NCI-H2227 treated with DMSO at 0.1 percent for 48 hours (cell line): Measurements from ENCODE around the gene ABCA1.
"Not testable (repeated sequence)": the region's sequence is repeated elsewhere in the genome, so short reads cannot be mapped to it uniquely, and the experiment has no call there.

ENCODE experiments used
- DNase-seq: peaks from one replicate; lab custom pipeline; 2025; lab: John Stamatoyannopoulos, UW

ABCA1 gene

DNA sequence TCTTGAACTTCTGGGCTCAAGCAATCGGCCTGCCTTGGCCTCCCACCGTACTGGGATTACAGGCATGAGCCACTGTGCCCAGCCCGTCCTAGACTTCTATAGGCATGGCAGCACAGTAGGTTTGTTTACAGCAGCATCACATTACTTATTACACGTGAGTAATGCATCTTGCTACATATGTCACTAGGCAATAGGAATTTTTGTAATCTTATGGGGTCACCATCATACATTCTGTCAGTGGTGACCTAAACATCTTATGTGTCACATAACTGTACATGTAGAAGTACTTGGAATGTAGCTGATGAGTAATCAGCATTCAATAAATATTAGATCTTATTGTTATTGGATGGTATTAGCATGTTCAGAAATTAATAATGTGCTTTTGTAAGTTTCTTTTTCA, 22.9 kb upstream of the ABCA1 start:
- no peak for DNase-seq

- no peak for DNase-seq
Measured at GRCh38 chr9:104948277-104948676, 20.3 kb upstream of the ABCA1 start.

DNA sequence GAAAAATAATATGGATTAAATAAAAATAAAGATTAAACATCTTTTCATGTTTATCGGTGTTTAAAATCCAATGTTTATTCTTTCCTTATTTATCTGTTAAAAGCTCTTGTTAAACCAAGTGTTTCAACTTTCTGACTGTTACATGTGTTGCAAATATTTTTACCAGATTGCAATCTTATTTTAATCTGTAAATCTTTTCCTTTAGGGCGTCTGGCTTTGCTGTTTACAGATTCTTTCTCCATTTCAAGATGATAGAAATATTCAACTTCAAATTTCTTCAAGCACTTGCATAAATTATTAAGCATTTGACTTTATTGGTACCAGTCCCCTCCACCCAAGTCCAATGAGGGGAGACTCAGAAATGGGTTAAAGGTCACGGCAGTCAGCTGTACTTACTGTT, 16.9 kb upstream of the ABCA1 start:
- DNase-seq, result no peak

- no peak for DNase-seq
Measured at GRCh38 chr9:104944356-104944755, 16.4 kb upstream of the ABCA1 start.

DNA sequence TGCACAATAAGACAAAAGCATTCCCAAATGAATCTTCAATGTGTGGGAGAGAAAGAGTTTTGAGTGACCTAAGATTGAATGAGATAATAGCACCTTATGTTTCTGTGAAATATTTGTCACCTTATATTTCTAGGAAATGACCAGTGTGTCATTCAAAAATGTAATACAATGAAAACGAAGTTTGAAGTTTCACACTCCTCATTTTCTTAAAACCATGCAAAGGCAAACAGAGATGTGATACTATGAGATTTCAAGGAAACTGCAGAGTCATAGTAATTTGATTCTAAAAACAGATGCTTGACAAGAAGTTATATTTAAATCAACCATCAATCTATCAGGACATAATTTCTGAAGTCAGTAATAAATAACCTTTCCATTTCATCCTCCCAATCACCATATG, 13.6 kb upstream of the ABCA1 start:
- DNase-seq, result no peak

GRCh38 chr9:104936291-104936690, 8.3 kb upstream of the ABCA1 start:
- DNase-seq, result no peak

GRCh38 chr9:104935501-104935810, 7.5 kb upstream of the ABCA1 start:
- DNase-seq, result not testable (repeated sequence)

DNA sequence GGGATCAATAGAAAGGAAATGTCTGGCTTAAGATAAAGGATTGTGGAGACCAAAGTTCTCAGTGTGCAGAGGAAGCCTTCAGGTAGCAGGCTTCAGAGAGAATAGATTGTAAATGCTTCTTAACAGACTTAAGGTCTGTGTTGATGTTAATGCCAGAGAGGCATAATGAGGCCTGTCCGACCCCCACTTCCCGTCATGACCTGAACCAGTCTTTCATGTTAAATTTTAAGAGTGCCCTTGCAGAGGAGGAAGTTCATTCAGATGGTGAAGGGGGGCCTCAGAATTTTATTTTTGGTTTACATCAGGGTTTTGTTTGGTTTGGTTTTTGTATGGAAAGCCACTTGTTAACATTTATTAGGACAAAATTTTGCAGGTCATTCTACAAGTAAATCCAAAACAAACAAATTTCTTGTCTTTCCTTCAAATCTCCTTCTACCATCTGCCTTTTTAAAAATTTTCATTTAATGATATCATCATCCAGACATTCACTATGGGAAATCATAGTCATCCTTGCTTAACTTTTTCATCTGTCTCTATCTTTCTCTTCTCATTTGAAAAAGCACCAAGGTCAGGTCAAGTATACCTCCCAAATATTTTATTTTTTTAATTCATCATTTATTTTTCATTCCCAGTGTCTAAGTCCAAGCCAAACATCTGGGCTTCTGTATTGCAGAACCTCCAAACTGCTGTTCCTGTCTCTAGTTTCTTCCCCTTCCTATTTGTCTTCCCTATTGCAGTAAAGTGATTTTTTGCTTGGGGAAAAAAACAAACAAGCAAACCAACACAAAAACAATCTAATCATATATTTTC, 6.9 kb upstream of the ABCA1 start:
- DNase-seq, result no peak

DNA sequence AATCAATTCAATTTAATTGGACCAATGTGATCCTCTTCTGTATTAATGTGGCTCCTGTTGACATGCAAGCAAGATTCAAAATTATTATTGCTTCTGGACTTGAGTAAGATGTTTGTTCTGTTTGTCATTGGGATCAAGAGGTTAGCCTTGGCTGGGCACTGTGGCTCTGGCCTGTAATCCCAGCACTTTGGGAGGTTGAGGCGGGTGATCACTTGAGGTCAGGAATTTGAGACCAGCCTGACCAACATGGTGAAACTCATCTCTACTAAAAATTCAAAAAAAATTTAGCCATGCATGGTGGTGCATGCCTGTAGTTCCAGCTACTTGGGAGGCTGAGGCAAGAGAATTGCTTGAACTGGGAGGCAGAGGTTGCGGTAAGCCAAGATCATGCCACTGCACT, 5.1 kb upstream of the ABCA1 start:
- DNase-seq, result not testable (repeated sequence)

- DNase-seq, result no peak
Measured at GRCh38 chr9:104931256-104931655, 3.3 kb upstream of the ABCA1 start.

- no peak for DNase-seq
Measured at GRCh38 chr9:104927216-104927911, 591 bp downstream of the ABCA1 start.

- DNase-seq, result no peak
Measured at GRCh38 chr9:104923740-104924139, 4.2 kb downstream of the ABCA1 start.

DNA sequence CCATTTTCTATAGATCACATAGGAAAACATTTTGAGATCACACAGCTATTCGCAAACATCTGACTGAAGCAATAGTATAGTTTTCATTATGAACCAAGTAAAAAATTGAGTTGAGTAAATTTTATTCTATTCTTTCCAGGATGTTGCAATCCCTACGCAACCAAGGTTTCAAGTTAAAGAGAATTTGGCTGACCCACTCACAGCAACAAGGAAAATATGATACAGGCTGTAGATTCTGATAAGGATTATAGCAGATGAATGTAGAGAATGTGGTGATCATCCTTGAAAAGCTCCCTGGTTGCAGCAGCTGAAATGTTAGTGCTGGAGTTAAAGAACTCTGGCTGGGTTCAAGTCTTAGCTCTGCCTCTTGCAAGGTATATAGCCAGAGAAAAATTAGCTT, 4.7 kb downstream of the ABCA1 start:
- DNase-seq, result no peak

GRCh38 chr9:104922748-104923147, 5.2 kb downstream of the ABCA1 start:
- not testable (repeated sequence) for DNase-seq

- DNase-seq, result no peak
Measured at GRCh38 chr9:104921067-104921741, 6.8 kb downstream of the ABCA1 start.

DNA sequence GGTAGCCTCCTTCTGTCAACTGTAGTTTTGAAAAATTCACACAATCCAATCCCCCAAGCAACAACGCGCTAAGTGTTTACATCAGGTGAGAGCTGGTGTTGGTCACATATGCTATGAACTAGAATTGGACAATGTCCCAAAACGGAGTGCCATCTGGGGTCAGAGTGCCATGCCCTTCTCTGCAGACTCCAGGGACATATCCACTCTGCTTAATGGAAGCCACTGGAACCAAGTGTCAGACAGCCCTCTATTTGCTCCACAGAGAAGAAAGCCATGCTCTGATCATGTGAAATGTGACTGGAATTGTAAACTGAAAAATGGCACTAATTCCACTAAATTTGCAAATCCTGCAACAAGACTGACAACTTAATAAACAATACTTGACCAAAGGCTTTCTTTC, 12.2 kb downstream of the ABCA1 start:
- no peak for DNase-seq

- DNase-seq, result no peak
Measured at GRCh38 chr9:104915049-104915448, 12.9 kb downstream of the ABCA1 start.

- DNase-seq, result no peak
Measured at GRCh38 chr9:104914466-104914865, 13.5 kb downstream of the ABCA1 start.

GRCh38 chr9:104912606-104913005, 15.3 kb downstream of the ABCA1 start:
- no peak for DNase-seq

GRCh38 chr9:104911032-104911607, 16.8 kb downstream of the ABCA1 start:
- DNase-seq, result no peak

DNA sequence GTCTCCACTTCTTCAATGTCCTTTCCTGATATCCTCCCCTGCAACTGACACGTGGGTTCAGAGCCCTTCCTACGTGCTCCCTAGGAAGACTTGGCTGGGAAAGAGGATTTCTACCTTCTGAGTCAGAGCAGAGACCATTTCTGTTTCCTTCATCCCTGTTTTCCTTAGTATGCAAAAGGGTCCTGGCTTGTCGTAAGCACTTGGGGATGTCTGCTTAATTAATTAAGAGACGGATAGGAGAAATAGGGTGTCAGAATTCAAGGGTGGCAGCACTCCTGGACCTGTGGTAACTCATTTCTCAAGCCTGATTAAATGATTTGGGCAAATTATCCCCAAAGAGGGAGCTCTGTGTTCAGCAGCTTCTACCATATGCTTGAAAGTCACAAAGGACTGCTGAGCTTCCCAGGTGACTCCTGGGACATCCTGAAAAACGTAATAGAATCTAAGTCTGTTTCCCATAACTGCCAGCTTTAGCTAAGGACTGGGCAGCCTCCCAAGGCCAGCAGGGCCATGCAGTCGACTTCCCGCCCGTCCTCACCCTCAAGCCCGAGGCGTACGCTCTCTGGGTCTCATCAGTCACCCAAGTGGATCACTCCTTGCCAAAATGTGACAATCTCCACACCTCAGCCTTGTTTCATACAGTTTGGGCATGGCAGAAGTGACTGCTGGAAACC, 20.5 kb downstream of the ABCA1 start:
- no peak for DNase-seq
